Natural killer cell (primary cell): ENCODE measurements around the gene SLC26A1. TPM values are rescaled to one million over a fixed set of nuclear protein-coding genes. Genes with fewer than 3 reads are reported as not detected.
A peak's percentile ranks its signal among the peaks of the same experiment; 100 is the strongest.

ENCODE experiments used
- ATAC-seq, 3 donors: fragments of 150-1000 bp in 2 of 3; fragments of 200-7000 bp in 1 of 3; cut with Tn5 transposase; 1 replicate in 1 of 3; 2 replicates in 2 of 3; pipeline ENCODE4 v1.10.0; 2021; ENCODE audit warnings: mild to moderate bottlenecking in 2 of 3, moderate library complexity in 2 of 3
- DNase-seq, 2 donors: peaks; one replicate each; pipeline versions ENCODE4 v3.0.0 to v3.0.0-alpha.2; 2013 to 2021; ENCODE audit warnings: mixed read lengths in 1 of 2
- H3K27ac ChIP-seq: one replicate; pipeline ENCODE4 v1.5.1; 2013; ENCODE audit warnings: mild to moderate bottlenecking, low read length
- H3K27me3 ChIP-seq: one replicate; pipeline ENCODE4 v1.6.1; 2013; ENCODE audit warnings: low read length; ENCODE audit not compliant: control insufficient read depth, insufficient read depth
- H3K36me3 ChIP-seq: one replicate; pipeline ENCODE4 v1.6.1; 2013; ENCODE audit warnings: low read length; ENCODE audit not compliant: control insufficient read depth, insufficient read depth
- H3K4me1 ChIP-seq: one replicate; pipeline ENCODE4 v1.6.1; 2013; ENCODE audit warnings: low read length; ENCODE audit not compliant: control insufficient read depth, insufficient read depth
- H3K4me3 ChIP-seq: one replicate; pipeline ENCODE4 v1.5.1; 2013; ENCODE audit warnings: low read length
- H3K9me3 ChIP-seq: one replicate; pipeline ENCODE4 v1.6.1; 2013; ENCODE audit warnings: low read length; ENCODE audit not compliant: control insufficient read depth, insufficient read depth
- H3K27ac Mint-ChIP-seq, 2 donors: one replicate each; pipeline ENCODE4 v1.8.0; 2022; ENCODE audit warnings: mild to moderate bottlenecking in 2 of 2, mixed read lengths in 2 of 2, moderate library complexity in 1 of 2
- H3K27me3 Mint-ChIP-seq, 2 donors: one replicate each; pipeline ENCODE4 v1.8.0; 2022; ENCODE audit warnings: low read depth in 2 of 2, mixed read lengths in 2 of 2
- H3K36me3 Mint-ChIP-seq: one replicate; pipeline ENCODE4 v1.8.0; 2022; ENCODE audit warnings: mixed read lengths
- H3K4me1 Mint-ChIP-seq, 2 donors: one replicate each; pipeline ENCODE4 v1.8.0; 2022; ENCODE audit warnings: mixed read lengths in 2 of 2
- H3K4me3 Mint-ChIP-seq: one replicate; pipeline ENCODE4 v1.8.0; 2022; ENCODE audit warnings: mild to moderate bottlenecking, moderate library complexity, mixed read lengths
- H3K9me3 Mint-ChIP-seq, 2 donors: one replicate each; pipeline ENCODE4 v1.8.0; 2022; ENCODE audit warnings: mixed read lengths in 2 of 2
- WGBS: methylation state at CpG from one replicate; pipeline ENCODE4 v1.1.7; 2013; ENCODE audit warnings: missing lambda C conversion rate; ENCODE audit not compliant: insufficient coverage; 5-methylcytosine and 5-hydroxymethylcytosine counted together
- intact Hi-C: fragments of 100-400 bp; cut with micrococcal nuclease; formaldehyde crosslinking; loops from one replicate; pipeline ENCODE4 v1.14.2; 2022
- total RNA-seq, 4 donors: library from RNA; stranded (reverse); fragments of 120-200 nt in 1 of 4; gene quantifications; one replicate each; pipeline versions ENCODE4 v1.2.3 to v1.2.4, GENCODE V29; 2013 to 2022
- TF ChIP-seq, protein P1 (sequence below): fragments of 200-600 bp; IDR thresholded peaks from one replicate; pipeline ENCODE4 v1.8.0; 2022; ENCODE audit warnings: antibody characterized with exemption

SLC26A1 gene
- total RNA-seq, 3 donors from 2014 or later (not counting 1 experiment from before 2014, with no cell fraction given), result 0.19 to 0.80 (median 0.61) TPM

DNA sequence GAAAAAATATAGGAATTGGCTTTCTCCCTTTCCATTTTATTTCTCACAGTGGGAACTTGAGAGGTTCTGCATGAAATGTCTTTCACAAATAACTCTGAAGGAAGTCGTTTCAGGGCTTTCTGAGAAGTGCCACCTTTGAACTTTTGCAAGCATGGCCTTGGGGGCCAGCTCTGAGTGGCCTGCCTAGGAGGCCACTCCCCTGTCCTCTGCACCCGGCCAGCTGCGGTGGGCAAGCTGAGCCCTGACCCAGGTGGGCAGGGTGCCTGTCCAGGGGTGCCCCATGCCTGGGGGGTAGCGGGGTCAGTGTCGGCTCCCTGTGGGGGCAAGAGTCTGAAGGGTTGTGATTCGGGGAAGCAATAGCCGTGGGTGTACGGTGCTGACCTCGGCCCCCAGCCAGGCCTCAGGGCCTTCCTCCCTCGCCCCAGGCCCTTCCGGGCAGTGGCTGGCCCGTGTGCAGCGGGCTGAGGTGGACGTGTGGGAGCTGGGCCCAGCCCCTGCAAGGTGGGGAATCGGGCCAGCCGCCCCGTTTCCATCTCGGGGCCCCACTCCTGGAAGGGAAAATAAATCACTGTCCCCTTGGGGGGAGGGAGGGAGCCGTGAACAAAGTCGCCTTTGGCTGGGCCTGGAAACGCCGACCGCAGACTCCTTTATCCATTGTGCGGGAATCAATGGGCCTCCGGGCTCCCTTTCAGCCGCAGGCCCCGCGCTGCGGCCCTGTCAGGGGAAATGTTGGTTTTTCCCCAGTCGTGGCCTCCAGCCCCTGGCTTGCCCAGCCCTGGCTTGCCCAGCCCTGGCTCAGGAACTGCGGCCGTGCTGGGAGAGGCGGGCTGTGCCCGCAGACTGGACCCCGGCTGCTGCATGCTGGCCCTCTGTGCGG is 21.3 kb upstream of the SLC26A1 start:
- H3K9me3 Mint-ChIP-seq, result no peaks in the 10 kb centered on the region
- H3K4me3 ChIP-seq, result no peak overlapping the region
- H3K4me1 ChIP-seq, result peaks cover 21% of the 10 kb centered on the region
- intact Hi-C loops, result loop anchor here (5.0 kb wide), 1 partner anchor 42 kb away; the partner anchor contains the start of gene DGKQ
- H3K9me3 ChIP-seq, result no peaks in the 10 kb centered on the region
- no peak overlapping the region for H3K27ac ChIP-seq
- no peak for ATAC-seq
- H3K36me3 Mint-ChIP-seq, result no peaks in the 10 kb centered on the region
- 95% methylated on average over 36 of the region's 36 CpGs for WGBS
- no peaks in the 10 kb centered on the region for H3K36me3 ChIP-seq
- peak overlapping the region; percentile 31 for H3K4me3 Mint-ChIP-seq
- H3K27me3 Mint-ChIP-seq, result no peaks in the 10 kb centered on the region
- no peak for DNase-seq
- peaks cover 0 to 7% of the 10 kb centered on the region in 2 donors for H3K4me1 Mint-ChIP-seq
- TF ChIP-seq, protein P1, sequence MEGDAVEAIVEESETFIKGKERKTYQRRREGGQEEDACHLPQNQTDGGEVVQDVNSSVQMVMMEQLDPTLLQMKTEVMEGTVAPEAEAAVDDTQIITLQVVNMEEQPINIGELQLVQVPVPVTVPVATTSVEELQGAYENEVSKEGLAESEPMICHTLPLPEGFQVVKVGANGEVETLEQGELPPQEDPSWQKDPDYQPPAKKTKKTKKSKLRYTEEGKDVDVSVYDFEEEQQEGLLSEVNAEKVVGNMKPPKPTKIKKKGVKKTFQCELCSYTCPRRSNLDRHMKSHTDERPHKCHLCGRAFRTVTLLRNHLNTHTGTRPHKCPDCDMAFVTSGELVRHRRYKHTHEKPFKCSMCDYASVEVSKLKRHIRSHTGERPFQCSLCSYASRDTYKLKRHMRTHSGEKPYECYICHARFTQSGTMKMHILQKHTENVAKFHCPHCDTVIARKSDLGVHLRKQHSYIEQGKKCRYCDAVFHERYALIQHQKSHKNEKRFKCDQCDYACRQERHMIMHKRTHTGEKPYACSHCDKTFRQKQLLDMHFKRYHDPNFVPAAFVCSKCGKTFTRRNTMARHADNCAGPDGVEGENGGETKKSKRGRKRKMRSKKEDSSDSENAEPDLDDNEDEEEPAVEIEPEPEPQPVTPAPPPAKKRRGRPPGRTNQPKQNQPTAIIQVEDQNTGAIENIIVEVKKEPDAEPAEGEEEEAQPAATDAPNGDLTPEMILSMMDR, result no peak
- H3K27me3 ChIP-seq, result no peaks in the 10 kb centered on the region
- no peak overlapping the region for H3K27ac Mint-ChIP-seq

DNA sequence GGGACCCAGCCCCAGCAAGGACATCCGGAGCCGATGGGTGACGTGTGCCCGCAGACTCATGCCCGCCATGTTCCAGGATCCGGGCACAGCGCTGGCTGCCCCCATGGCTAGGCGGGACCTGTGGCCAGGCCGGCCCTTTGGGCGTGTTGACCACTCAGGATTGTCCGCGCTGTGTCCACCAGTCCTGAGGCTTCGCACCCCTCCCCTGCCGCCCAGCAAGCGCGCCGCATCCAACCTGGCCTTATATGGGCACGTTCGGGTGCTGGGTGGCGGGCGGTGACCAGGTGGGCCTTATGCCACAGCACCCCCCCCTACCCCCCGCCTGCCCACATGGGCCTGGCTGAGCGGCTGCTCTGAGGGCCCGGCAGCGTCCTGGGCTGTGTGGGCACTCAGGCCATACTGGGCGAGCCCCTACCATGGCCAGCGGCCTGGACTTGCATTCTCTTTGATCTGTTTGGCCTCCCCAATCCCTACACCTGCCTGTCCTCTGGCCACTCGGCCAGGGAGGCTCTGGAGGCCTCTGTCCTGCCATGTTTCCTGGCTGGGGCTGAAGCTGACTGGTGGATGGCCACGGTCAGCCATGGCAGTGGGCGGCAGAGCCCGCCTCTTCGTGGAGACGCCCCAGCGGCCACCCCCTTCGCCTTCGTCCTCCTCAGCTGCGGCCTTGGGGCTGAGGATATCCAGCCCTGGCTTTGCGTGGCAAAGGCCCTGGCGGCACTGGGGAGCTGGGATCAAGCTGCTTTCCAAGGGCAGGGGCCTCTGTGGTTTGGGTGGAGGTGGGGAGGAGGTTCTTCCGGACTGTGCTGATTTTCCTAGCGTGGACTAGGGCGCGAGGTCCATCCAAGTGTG is 20.2 kb upstream of the SLC26A1 start:
- H3K27me3 ChIP-seq, result no peaks in the 10 kb centered on the region
- ATAC-seq (no peak), DNase-seq (no peak)
- intact Hi-C loops, result loop anchor here (5.0 kb wide), 1 partner anchor 41 kb away; the partner anchor contains the start of gene DGKQ
- no peak overlapping the region for H3K4me3 ChIP-seq
- H3K4me3 Mint-ChIP-seq, result peak overlapping the region; percentile 31
- H3K9me3 ChIP-seq, result no peaks in the 10 kb centered on the region
- H3K27me3 Mint-ChIP-seq, result peaks cover 5 to 7% of the 10 kb centered on the region in 2 donors
- H3K36me3 ChIP-seq, result no peaks in the 10 kb centered on the region
- H3K27ac Mint-ChIP-seq, result no peak overlapping the region
- H3K4me1 ChIP-seq, result peaks cover 30% of the 10 kb centered on the region
- peaks cover 7 to 15% of the 10 kb centered on the region in 2 donors for H3K4me1 Mint-ChIP-seq
- no peaks in the 10 kb centered on the region for H3K9me3 Mint-ChIP-seq
- WGBS, result 98% methylated on average over 43 of the region's 43 CpGs
- TF ChIP-seq, protein P1, result no peak
- no peak overlapping the region for H3K27ac ChIP-seq
- no peaks in the 10 kb centered on the region for H3K36me3 Mint-ChIP-seq

GRCh38 chr4:1012034-1012739 is 19.0 kb upstream of the SLC26A1 start:
- Histone ChIP-seq H3K4me3 (peak overlapping the region; percentile 32), H3K4me1 (peaks cover 30% of the 10 kb centered on the region), H3K27me3 (no peaks in the 10 kb centered on the region), H3K9me3 (no peaks in the 10 kb centered on the region), H3K36me3 (no peaks in the 10 kb centered on the region), H3K27ac (no peak overlapping the region)
- TF ChIP-seq, protein P1, result no peak
- ATAC-seq (peak in 1 of 3 donors; percentile 4), DNase-seq (peak; percentile 38 to 59)
- Mint-ChIP-seq H3K4me3 (peak overlapping the region; percentile 56), H3K36me3 (no peaks in the 10 kb centered on the region), H3K4me1 (peaks cover 7 to 15% of the 10 kb centered on the region in 2 donors), H3K27ac (no peak overlapping the region), H3K9me3 (no peaks in the 10 kb centered on the region), H3K27me3 (peaks cover 11 to 14% of the 10 kb centered on the region in 2 donors)
- intact Hi-C loops, result loop anchor here (5.0 kb wide), 1 partner anchor 40 kb away; the partner anchor contains the start of gene DGKQ
- WGBS, result under 1% methylated on average over 67 of the region's 69 CpGs
